GM12891 (cell line): ENCODE results near the gene SCO2.

ENCODE experiments used
- POLR2A ChIP-seq: IDR thresholded peaks from 2 replicates; pipeline ENCODE4 v1.6.1; 2011; ENCODE audit warnings: low read depth, low read length, control low read depth
- POLR2AphosphoS5 ChIP-seq: IDR thresholded peaks from 2 replicates; pipeline ENCODE4 v1.6.1; 2011; ENCODE audit warnings: low read depth, low read length, control low read depth
- SPI1 ChIP-seq: IDR thresholded peaks from 2 replicates; pipeline ENCODE4 v1.6.1; 2011; ENCODE audit warnings: low read depth, low read length, control low read depth
- TAF1 ChIP-seq: IDR thresholded peaks from 2 replicates; pipeline ENCODE4 v1.6.1; 2011; ENCODE audit warnings: low read depth, low read length, control low read depth

DNA sequence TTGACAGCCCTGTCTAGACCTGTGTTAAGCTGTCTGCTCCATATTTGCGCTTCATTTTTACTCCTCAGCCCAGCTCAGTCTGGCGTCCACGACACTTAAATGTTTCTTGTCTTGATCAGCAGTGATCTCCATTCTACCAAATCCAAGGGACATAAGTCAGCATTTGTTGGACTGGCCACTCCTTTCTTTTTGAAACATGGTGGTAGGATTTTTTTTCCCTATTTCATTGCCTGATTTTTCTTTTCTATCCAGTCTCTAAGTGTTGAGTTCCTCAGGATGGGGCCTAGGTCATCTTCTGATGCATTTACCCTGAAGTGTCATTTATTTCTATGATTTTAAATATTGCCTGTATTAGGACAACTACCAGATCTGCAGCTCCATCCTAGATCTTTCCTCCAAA, 16.5 kb downstream of the SCO2 start:
- TF ChIP-seq SPI1: no peak
- TF ChIP-seq POLR2AphosphoS5: no peak
- TF ChIP-seq TAF1: no peak
- TF ChIP-seq POLR2A: no peak
